ENCODE results near the gene BCR.

GRCh38 chr22:23281053-23281405 is 100.7 kb downstream of the BCR start:
- no peak for TF ChIP-seq CTCF (IDR thresholded peaks at IDR 0.05)
- TF ChIP-seq POLR2A (IDR thresholded peaks at IDR 0.05): no peak
- TF ChIP-seq POLR2AphosphoS5 (IDR thresholded peaks at IDR 0.05): no peak

All from transverse colon (tissue), 4 donors.